ENCODE results near the gene PRUNE1.

DNA sequence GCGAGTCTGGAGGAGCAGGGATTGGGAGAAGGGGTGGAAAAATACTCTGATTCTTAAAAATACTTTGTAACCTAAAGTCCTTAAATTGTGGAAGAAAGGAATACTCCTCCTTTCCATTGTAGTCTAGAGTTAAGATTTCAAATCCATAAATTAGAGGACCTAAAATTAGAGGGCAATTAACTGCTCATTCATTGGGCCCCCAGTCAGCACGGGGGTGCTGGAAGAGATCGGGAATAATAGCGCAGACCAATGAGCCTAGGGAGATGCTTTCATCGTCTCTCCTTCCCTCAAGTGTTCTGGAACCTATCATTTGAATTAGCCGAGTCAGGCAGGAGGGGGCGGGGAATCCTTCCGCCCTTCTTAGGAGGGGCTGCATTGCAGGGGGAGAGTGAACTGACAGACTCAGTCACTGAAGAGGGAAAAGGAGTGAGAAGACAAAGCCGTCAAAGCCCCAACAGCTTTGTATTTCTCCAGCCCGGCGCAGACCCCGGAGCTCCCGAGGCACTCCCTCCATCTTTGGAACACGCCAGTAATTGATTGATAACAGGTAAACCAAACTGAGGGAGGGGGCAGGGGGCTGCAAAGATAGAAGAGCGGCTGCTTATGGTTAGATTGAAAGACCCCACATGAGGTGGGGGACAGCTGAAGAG, 51.9 kb downstream of the PRUNE1 start, which contains the start of gene MLLT11:
- TF ChIP-seq, protein P1, sequence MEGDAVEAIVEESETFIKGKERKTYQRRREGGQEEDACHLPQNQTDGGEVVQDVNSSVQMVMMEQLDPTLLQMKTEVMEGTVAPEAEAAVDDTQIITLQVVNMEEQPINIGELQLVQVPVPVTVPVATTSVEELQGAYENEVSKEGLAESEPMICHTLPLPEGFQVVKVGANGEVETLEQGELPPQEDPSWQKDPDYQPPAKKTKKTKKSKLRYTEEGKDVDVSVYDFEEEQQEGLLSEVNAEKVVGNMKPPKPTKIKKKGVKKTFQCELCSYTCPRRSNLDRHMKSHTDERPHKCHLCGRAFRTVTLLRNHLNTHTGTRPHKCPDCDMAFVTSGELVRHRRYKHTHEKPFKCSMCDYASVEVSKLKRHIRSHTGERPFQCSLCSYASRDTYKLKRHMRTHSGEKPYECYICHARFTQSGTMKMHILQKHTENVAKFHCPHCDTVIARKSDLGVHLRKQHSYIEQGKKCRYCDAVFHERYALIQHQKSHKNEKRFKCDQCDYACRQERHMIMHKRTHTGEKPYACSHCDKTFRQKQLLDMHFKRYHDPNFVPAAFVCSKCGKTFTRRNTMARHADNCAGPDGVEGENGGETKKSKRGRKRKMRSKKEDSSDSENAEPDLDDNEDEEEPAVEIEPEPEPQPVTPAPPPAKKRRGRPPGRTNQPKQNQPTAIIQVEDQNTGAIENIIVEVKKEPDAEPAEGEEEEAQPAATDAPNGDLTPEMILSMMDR (IDR thresholded peaks at IDR 0.05): no peak
- no peak for TF ChIP-seq POLR2A (IDR thresholded peaks at IDR 0.05)
